Endothelial cell of umbilical vein (primary cell): ENCODE results near the gene GPR25. TPM values are rescaled to one million over a fixed set of nuclear protein-coding genes. Genes with fewer than 3 reads are reported as not detected.
A peak's percentile ranks its signal among the peaks of the same experiment; 100 is the strongest.

Experiments used
- BruUV-seq: library from RNA; stranded (reverse); fragments of 400-500 nt; replicated peaks from 2 replicates; lab custom pipeline; 2021; lab: Mats Ljungman, UMichigan
- CTCF ChIA-PET: fragments of 300-600, 350-600 bp; sonication (Branson Sonifier 250); formaldehyde crosslinking; loops from one replicate; lab custom pipeline; 2021; ENCODE audit warnings: antibody characterized with exemption, inconsistent platforms; lab: Charles Lee
- POLR2A ChIA-PET: fragments of 300-600, 350-600 bp; sonication (Branson Sonifier 250); formaldehyde crosslinking; loops from one replicate; lab custom pipeline; 2021; ENCODE audit warnings: antibody characterized with exemption, inconsistent platforms; lab: Charles Lee
- DNase-seq: peaks from one replicate; pipeline ENCODE4 v3.0.0-alpha.2; 2011; ENCODE audit warnings: low read depth, low spot score
- FAIRE-seq: peaks from 2 replicates; lab custom pipeline; 2011; peaks lifted over from hg19 to GRCh38; lab: Jason Lieb, UNC
- H2AFZ ChIP-seq: 2 replicates; pipeline ENCODE4 v1.6.0; 2012; ENCODE audit warnings: low read depth, low read length, control low read depth, inconsistent platforms
- H3K27ac ChIP-seq: 2 replicates; pipeline ENCODE4 v1.5.1; 2011; ENCODE audit warnings: low read depth, mild to moderate bottlenecking, control low read depth, low read length, moderate library complexity; ENCODE audit not compliant: insufficient read depth
- H3K27me3 ChIP-seq, 2 experiments: 2 replicates each; pipeline versions ENCODE4 v1.6.0 to v1.6.1; 2011; ENCODE audit warnings: low read length in 2 of 2, mixed read lengths in 1 of 2; ENCODE audit not compliant: control insufficient read depth in 2 of 2, insufficient read depth in 2 of 2
- H3K36me3 ChIP-seq, 2 experiments: 2 replicates in 1 of 2; 3 replicates in 1 of 2; pipeline ENCODE4 v1.5.1; 2011; ENCODE audit warnings: low read length in 2 of 2, mild to moderate bottlenecking in 1 of 2, moderate library complexity in 1 of 2; ENCODE audit not compliant: control insufficient read depth in 2 of 2, insufficient read depth in 2 of 2; ENCODE audit errors: extremely low read depth in 1 of 2
- H3K4me1 ChIP-seq: 3 replicates; pipeline ENCODE4 v1.5.1; 2011; ENCODE audit warnings: mild to moderate bottlenecking, low read length; ENCODE audit not compliant: control insufficient read depth, insufficient read depth; ENCODE audit errors: extremely low read depth
- H3K4me2 ChIP-seq: 2 replicates; pipeline ENCODE4 v1.6.1; 2011; ENCODE audit warnings: low read length, control low read depth, mixed read lengths; ENCODE audit not compliant: insufficient read depth
- H3K4me3 ChIP-seq, 3 experiments: fragments of 200-600 bp in 1 of 3; sonication (generic), shearing (Covaris generic) in 1 of 3; replicated peaks in 1 of 3; 2 replicates each; pipeline ENCODE4 v1.5.1; 2011 to 2016; ENCODE audit warnings: control low read depth in 3 of 3, low read length in 3 of 3, mild to moderate bottlenecking in 2 of 3, inconsistent platforms in 1 of 3, low read depth in 1 of 3, moderate library complexity in 1 of 3; ENCODE audit not compliant: insufficient read depth in 1 of 3
- H3K79me2 ChIP-seq: 2 replicates; pipeline ENCODE4 v1.6.0; 2012; ENCODE audit warnings: low read length, inconsistent platforms; ENCODE audit not compliant: control insufficient read depth, insufficient read depth
- H3K9ac ChIP-seq: replicated peaks from 2 replicates; pipeline ENCODE3; 2011; ENCODE audit warnings: low read length, control low read depth; ENCODE audit not compliant: insufficient read depth; ENCODE audit errors: extremely low read depth
- H3K9me1 ChIP-seq: replicated peaks from 3 replicates; pipeline ENCODE4 v1.6.0; 2011; ENCODE audit warnings: mild to moderate bottlenecking, low read length; ENCODE audit not compliant: control insufficient read depth, insufficient read depth; ENCODE audit errors: extremely low read depth
- H3K9me3 ChIP-seq: replicated peaks from 2 replicates; pipeline ENCODE4 v1.5.1; 2012; ENCODE audit warnings: low read length, inconsistent platforms; ENCODE audit not compliant: control insufficient read depth, insufficient read depth
- H4K20me1 ChIP-seq: replicated peaks from 2 replicates; pipeline ENCODE3; 2011; ENCODE audit warnings: mild to moderate bottlenecking, low read length; ENCODE audit not compliant: control insufficient read depth, insufficient read depth; ENCODE audit errors: extremely low read depth
- CTCF ChIP-seq, 2 donors: IDR thresholded peaks; 1 replicate in 1 of 2; 2 replicates in 1 of 2; pipeline ENCODE4 v1.5.1; 2011; ENCODE audit warnings: low read length in 2 of 2, mild to moderate bottlenecking in 2 of 2, moderate library complexity in 2 of 2, control low read depth in 1 of 2, inconsistent platforms in 1 of 2, low read depth in 1 of 2; ENCODE audit not compliant: insufficient read depth in 1 of 2; ENCODE audit errors: extremely low read depth in 1 of 2
- EZH2 ChIP-seq: IDR thresholded peaks from 2 replicates; pipeline ENCODE4 v1.6.1; 2012; ENCODE audit warnings: borderline replicate concordance, low read depth, mild to moderate bottlenecking, moderate library complexity, low read length, inconsistent platforms; ENCODE audit not compliant: severe bottlenecking
- JUN ChIP-seq: IDR thresholded peaks from 2 replicates; pipeline ENCODE4 v1.6.1; 2011; ENCODE audit warnings: borderline replicate concordance, low read depth; ENCODE audit not compliant: insufficient read length, insufficient read depth
- MYC ChIP-seq: IDR thresholded peaks from one replicate; pipeline ENCODE4 v1.6.1; 2011; ENCODE audit warnings: mild to moderate bottlenecking, low read depth, low read length
- dilution Hi-C: fragments of 300-500 bp; cut with MboI; formaldehyde crosslinking; loops from one replicate; pipeline ENCODE4 v1.15.0; 2019; ENCODE audit warnings: low sequenced_read_pairs; ENCODE audit not compliant: extremely low pct_ligation_motif_present
- intact Hi-C: fragments of 100-400 bp; cut with micrococcal nuclease; formaldehyde crosslinking; loops from one replicate; pipeline ENCODE4 v1.10.0; 2022
- polyA plus RNA-seq, 4 experiments: library from polyadenylated mRNA; depleted of rRNA in 3 of 4; stranded (reverse) in 3 of 4; unstranded in 1 of 4; fragments of >200 nt; gene quantifications; 2 replicates each; pipeline versions ENCODE4 v1.2.1 to v1.2.3, GENCODE V29; 2011 to 2012; ENCODE audit warnings: missing spikeins in 1 of 4
- total RNA-seq: library from RNA; stranded (reverse); gene quantifications from 2 replicates; pipeline ENCODE4 v1.2.3, GENCODE V29; 2021

Gene GPR25
- total and polyA plus RNA-seq, 2 donors (not counting 3 experiments of a cell fraction or from before 2014, with no cell fraction given), result not detected

GRCh38 chr1:200873116-200873670 is 412 bp downstream of the GPR25 start:
- TF ChIP-seq CTCF (IDR thresholded peaks at IDR 0.05; ENCODE audit: extremely low read depth in 1 of 2, insufficient read depth in 1 of 2, low read depth in 1 of 2, low read length in 2 of 2) (no peak), JUN (no peak), MYC (no peak)
- Histone ChIP-seq H3K9me3 (no peaks in the 10 kb centered on the region), H3K27me3 (peaks cover 52 to 61% of the 10 kb centered on the region in 2 experiments), H3K4me3 (peak overlapping the region in 2 of 3 experiments; percentile 11 to 25), H4K20me1 (no peaks in the 10 kb centered on the region), H3K79me2 (no peaks in the 10 kb centered on the region), H3K27ac (no peak overlapping the region), H3K4me2 (peak overlapping the region; percentile 51), H3K9ac (no peak overlapping the region), H2AFZ (peak overlapping the region; percentile 52), H3K4me1 (peaks cover 10% of the 10 kb centered on the region), H3K36me3 (no peaks in the 10 kb centered on the region), H3K9me1 (no peaks in the 10 kb centered on the region)
- CTCF ChIA-PET, result interaction anchor here (1.0 to 1.1 kb wide), 2 partner anchors 99 to 251 kb away, joined by 3 read pairs; no protein-coding TSS in a partner anchor
- DNase-seq (no peak), FAIRE-seq (no peak)
- dilution Hi-C loops (no loop called here), intact Hi-C loops (no loop called here)
- POLR2A ChIA-PET, result no interaction called here
- BruUV-seq, result no TSS peak

- Histone ChIP-seq H3K27me3 (peaks cover 54 to 64% of the 10 kb centered on the region in 2 experiments), H2AFZ (peak overlapping the region; percentile 52), H3K4me1 (peaks cover 10% of the 10 kb centered on the region), H3K4me2 (peak overlapping the region; percentile 51), H3K9me1 (no peaks in the 10 kb centered on the region), H4K20me1 (no peaks in the 10 kb centered on the region), H3K9ac (no peak overlapping the region), H3K27ac (no peak overlapping the region), H3K4me3 (peak overlapping the region in 1 of 3 experiments; percentile 11), H3K79me2 (no peaks in the 10 kb centered on the region), H3K36me3 (no peaks in the 10 kb centered on the region), H3K9me3 (no peaks in the 10 kb centered on the region)
- intact Hi-C loops, result no loop called here
- DNase-seq (no peak), FAIRE-seq (no peak)
- POLR2A ChIA-PET, result no interaction called here
- no TSS peak for BruUV-seq
- CTCF ChIA-PET, result interaction anchor here (0.6 to 1.1 kb wide), 4 partner anchors 14 to 252 kb away, joined by 3 to 4 read pairs (median 4); no protein-coding TSS in a partner anchor
- dilution Hi-C loops, result no loop called here
- TF ChIP-seq JUN, result no peak
- TF ChIP-seq EZH2, result peak; percentile 98
These were observed 1.1 kb downstream of the GPR25 start for GRCh38 chr1:200873671-200874397.
